Smooth muscle cell (in vitro differentiated cells): Measurements from ENCODE around the gene MRPL4. TPM values are rescaled to one million over a fixed set of nuclear protein-coding genes. Genes with fewer than 3 reads are reported as not detected.
A peak's percentile ranks its signal among the peaks of the same experiment; 100 is the strongest.

Experiments
- DNase-seq: peaks from one replicate; lab custom pipeline; 2025; ENCODE audit not compliant: unreplicated experiment; lab: John Stamatoyannopoulos, UW
- H2AFZ ChIP-seq: fragments of 200-600 bp; sonication (generic); 2 replicates; pipeline ENCODE4 v1.6.0; 2016; ENCODE audit warnings: antibody characterized with exemption, low read depth, mild to moderate bottlenecking
- H3F3A ChIP-seq: fragments of 200-600 bp; sonication (generic); 2 replicates; pipeline ENCODE4 v1.6.0; 2017; ENCODE audit warnings: antibody characterized with exemption, low read depth
- H3K27ac ChIP-seq: fragments of 200-600 bp; sonication (generic); 2 replicates; pipeline ENCODE4 v1.5.1; 2016; ENCODE audit warnings: low read depth, mild to moderate bottlenecking
- H3K27me3 ChIP-seq: fragments of 200-600 bp; sonication (generic); 2 replicates; pipeline ENCODE4 v1.6.1; 2016; ENCODE audit warnings: low read depth, mild to moderate bottlenecking
- H3K36me3 ChIP-seq: fragments of 200-600 bp; sonication (generic); 2 replicates; pipeline ENCODE4 v1.5.1; 2016; ENCODE audit warnings: low read depth
- H3K4me1 ChIP-seq: fragments of 200-600 bp; sonication (generic); 2 replicates; pipeline ENCODE4 v1.5.1; 2016; ENCODE audit warnings: low read depth
- H3K4me2 ChIP-seq: fragments of 200-600 bp; sonication (generic); 2 replicates; pipeline ENCODE4 v1.6.0; 2016; ENCODE audit warnings: mild to moderate bottlenecking
- H3K4me3 ChIP-seq: fragments of 200-600 bp; sonication (generic); 2 replicates; pipeline ENCODE4 v1.5.1; 2016; ENCODE audit warnings: mild to moderate bottlenecking
- H3K79me2 ChIP-seq: fragments of 200-600 bp; sonication (generic); 2 replicates; pipeline ENCODE4 v1.6.0; 2016; ENCODE audit warnings: low read depth, mild to moderate bottlenecking
- H3K9ac ChIP-seq: fragments of 200-600 bp; sonication (generic); 2 replicates; pipeline ENCODE4 v1.6.0; 2016; ENCODE audit warnings: low read depth
- H3K9me3 ChIP-seq: fragments of 200-600 bp; sonication (generic); replicated peaks from 2 replicates; pipeline ENCODE4 v1.5.1; 2016; ENCODE audit warnings: low read depth
- H4K20me1 ChIP-seq: fragments of 200-600 bp; sonication (generic); 2 replicates; pipeline ENCODE4 v1.6.0; 2016; ENCODE audit warnings: low read depth
- WGBS: methylation state at CpG from one replicate; pipeline ENCODE4 v1.1.7; 2016; ENCODE audit warnings: low lambda C conversion rate; 5-methylcytosine and 5-hydroxymethylcytosine counted together
- polyA plus RNA-seq: library from polyadenylated mRNA; unstranded; fragments of >200 nt; fragmentation: Nextera tagmentation; extraction: Ambion mirVana; gene quantifications from 2 replicates; pipeline ENCODE4 v1.2.1, GENCODE V29; 2016
- total RNA-seq: library from RNA; depleted of rRNA; stranded (reverse); fragments of >200 nt; gene quantifications from 2 replicates; pipeline ENCODE4 v1.2.3, GENCODE V29; 2014
- TF ChIP-seq, protein P1 (sequence below): fragments of 200-600 bp; sonication (generic); IDR thresholded peaks from 2 replicates; pipeline ENCODE4 v1.5.1; 2017; ENCODE audit warnings: borderline replicate concordance, mild to moderate bottlenecking, antibody characterized with exemption; ENCODE audit not compliant: insufficient read depth, poor library complexity, severe bottlenecking

Gene MRPL4
- total and polyA plus RNA-seq, 2 experiments from 2014 or later, result 47.8 to 63.5 TPM

DNA sequence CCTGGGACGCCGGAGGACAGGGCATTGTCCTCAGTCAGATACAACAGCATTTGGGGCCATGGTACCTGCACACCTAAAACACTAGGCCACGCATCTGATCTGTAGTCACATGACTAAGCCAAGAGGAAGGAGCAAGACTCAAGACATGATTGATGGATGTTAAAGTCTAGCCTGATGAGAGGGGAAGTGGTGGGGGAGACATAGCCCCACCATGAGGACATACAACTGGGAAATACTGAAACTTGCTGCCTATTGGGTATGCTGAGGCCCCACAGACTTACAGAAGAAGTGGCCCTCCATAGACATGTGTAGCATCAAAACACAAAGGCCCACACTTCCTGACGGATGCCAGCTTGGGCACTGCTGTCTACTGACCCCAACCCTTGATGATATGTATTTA lies 33.4 kb downstream of the MRPL4 start:
- Histone ChIP-seq H3K4me3 (no peak overlapping the region), H3K27me3 (peaks cover 39% of the 10 kb centered on the region), H3F3A (no peaks in the 10 kb centered on the region), H3K4me2 (no peak overlapping the region), H3K36me3 (no peaks in the 10 kb centered on the region), H3K4me1 (peaks cover 26% of the 10 kb centered on the region), H4K20me1 (no peaks in the 10 kb centered on the region), H2AFZ (no peak overlapping the region), H3K27ac (no peak overlapping the region), H3K9me3 (no peaks in the 10 kb centered on the region), H3K9ac (no peak overlapping the region), H3K79me2 (no peaks in the 10 kb centered on the region)
- no peak for DNase-seq
- TF ChIP-seq, protein P1, sequence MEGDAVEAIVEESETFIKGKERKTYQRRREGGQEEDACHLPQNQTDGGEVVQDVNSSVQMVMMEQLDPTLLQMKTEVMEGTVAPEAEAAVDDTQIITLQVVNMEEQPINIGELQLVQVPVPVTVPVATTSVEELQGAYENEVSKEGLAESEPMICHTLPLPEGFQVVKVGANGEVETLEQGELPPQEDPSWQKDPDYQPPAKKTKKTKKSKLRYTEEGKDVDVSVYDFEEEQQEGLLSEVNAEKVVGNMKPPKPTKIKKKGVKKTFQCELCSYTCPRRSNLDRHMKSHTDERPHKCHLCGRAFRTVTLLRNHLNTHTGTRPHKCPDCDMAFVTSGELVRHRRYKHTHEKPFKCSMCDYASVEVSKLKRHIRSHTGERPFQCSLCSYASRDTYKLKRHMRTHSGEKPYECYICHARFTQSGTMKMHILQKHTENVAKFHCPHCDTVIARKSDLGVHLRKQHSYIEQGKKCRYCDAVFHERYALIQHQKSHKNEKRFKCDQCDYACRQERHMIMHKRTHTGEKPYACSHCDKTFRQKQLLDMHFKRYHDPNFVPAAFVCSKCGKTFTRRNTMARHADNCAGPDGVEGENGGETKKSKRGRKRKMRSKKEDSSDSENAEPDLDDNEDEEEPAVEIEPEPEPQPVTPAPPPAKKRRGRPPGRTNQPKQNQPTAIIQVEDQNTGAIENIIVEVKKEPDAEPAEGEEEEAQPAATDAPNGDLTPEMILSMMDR, result no peak
- WGBS, result 92% methylated on average over 4 of the region's 4 CpGs

DNA sequence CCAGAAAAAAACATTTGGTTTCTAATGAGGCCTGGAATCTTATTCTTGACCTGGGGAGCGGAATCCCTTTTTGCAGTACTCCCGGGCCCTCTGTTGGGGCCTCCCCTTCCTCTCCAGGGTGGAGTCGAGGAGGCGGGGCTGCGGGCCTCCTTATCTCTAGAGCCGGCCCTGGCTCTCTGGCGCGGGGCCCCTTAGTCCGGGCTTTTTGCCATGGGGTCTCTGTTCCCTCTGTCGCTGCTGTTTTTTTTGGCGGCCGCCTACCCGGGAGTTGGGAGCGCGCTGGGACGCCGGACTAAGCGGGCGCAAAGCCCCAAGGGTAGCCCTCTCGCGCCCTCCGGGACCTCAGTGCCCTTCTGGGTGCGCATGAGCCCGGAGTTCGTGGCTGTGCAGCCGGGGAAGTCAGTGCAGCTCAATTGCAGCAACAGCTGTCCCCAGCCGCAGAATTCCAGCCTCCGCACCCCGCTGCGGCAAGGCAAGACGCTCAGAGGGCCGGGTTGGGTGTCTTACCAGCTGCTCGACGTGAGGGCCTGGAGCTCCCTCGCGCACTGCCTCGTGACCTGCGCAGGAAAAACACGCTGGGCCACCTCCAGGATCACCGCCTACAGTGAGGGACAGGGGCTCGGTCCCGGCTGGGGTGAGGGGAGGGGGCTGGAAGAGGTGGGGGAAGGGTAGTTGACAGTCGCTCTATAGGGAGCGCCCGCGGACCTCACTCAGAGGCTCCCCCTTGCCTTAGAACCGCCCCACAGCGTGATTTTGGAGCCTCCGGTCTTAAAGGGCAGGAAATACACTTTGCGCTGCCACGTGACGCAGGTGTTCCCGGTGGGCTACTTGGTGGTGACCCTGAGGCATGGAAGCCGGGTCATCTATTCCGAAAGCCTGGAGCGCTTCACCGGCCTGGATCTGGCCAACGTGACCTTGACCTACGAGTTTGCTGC lies 35.1 kb downstream of the MRPL4 start, which contains the start of gene ICAM4:
ICAM4 (plus strand) TSS at position 153 of the 935 bp plus-strand sequence; CDS start at position 211, 58 bp downstream.
- Histone ChIP-seq H3K27me3 (peaks cover 56% of the 10 kb centered on the region), H3F3A (no peaks in the 10 kb centered on the region), H3K36me3 (no peaks in the 10 kb centered on the region), H2AFZ (peak within 1 kb of the TSS; percentile 68), H3K79me2 (no peaks in the 10 kb centered on the region), H3K9ac (no peak within 1 kb of the TSS), H3K4me2 (peak within 1 kb of the TSS; percentile 69), H4K20me1 (no peaks in the 10 kb centered on the region), H3K9me3 (no peaks in the 10 kb centered on the region), H3K4me1 (peaks cover 36% of the 10 kb centered on the region), H3K4me3 (peak within 1 kb of the TSS; percentile 12), H3K27ac (no peak within 1 kb of the TSS)
- no peak for DNase-seq
- TF ChIP-seq, protein P1, result no peak
- 11% methylated on average over 53 of the region's 59 CpGs for WGBS

GRCh38 chr19:10288662-10289166 lies 36.7 kb downstream of the MRPL4 start:
- TF ChIP-seq, protein P1, result no peak
- Histone ChIP-seq H3K27me3 (peaks cover 72% of the 10 kb centered on the region), H3K79me2 (no peaks in the 10 kb centered on the region), H3K9ac (no peak overlapping the region), H3K9me3 (no peaks in the 10 kb centered on the region), H3K27ac (no peak overlapping the region), H3K4me3 (peak overlapping the region; percentile 41), H3K4me1 (peaks cover 36% of the 10 kb centered on the region), H3K36me3 (no peaks in the 10 kb centered on the region), H3K4me2 (peak overlapping the region; percentile 89), H4K20me1 (no peaks in the 10 kb centered on the region), H3F3A (no peaks in the 10 kb centered on the region), H2AFZ (no peak overlapping the region)
- DNase-seq, result no peak
- 5% methylated on average over 23 of the region's 23 CpGs for WGBS
